GM12873 (cell line): Measurements from ENCODE around the gene CDK5.
A peak's percentile ranks its signal among the peaks of the same experiment; 100 is the strongest.

Experiments used
- CTCF ChIP-seq: IDR thresholded peaks from 2 replicates; pipeline ENCODE4 v1.5.1; 2012; ENCODE audit warnings: low read depth, mild to moderate bottlenecking, moderate library complexity, low read length, control low read depth; ENCODE audit not compliant: insufficient read depth; ENCODE audit errors: missing control alignments

The CDK5 gene

GRCh38 chr7:151099486-151100211 lies 42.0 kb upstream of the CDK5 start:
- no peak for TF ChIP-seq CTCF

- TF ChIP-seq CTCF = no peak
Measured at GRCh38 chr7:151095828-151096475, 38.3 kb upstream of the CDK5 start.

GRCh38 chr7:151095123-151095797 lies 37.6 kb upstream of the CDK5 start:
- no peak for TF ChIP-seq CTCF

- no peak for TF ChIP-seq CTCF
Measured at GRCh38 chr7:151094675-151095074, 37.0 kb upstream of the CDK5 start.

GRCh38 chr7:151093748-151094147 lies 36.1 kb upstream of the CDK5 start:
- TF ChIP-seq CTCF = no peak

- no peak for TF ChIP-seq CTCF
Measured at GRCh38 chr7:151091988-151092387, 34.3 kb upstream of the CDK5 start.

- peak; percentile 70 for TF ChIP-seq CTCF
Measured at GRCh38 chr7:151091431-151091830, 33.7 kb upstream of the CDK5 start.
